Sigmoid colon (tissue), 7 donors: ENCODE data around the gene SSTR4. TPM values are rescaled to one million over a fixed set of nuclear protein-coding genes. Genes with fewer than 3 reads are reported as not detected.

ENCODE experiments used
- DNase-seq: peaks from one replicate; pipeline ENCODE4 v3.0.0-alpha.2; 2019
- H3K27ac ChIP-seq, 4 donors: fragments of 200-600 bp; sonication (generic); one replicate each; pipeline ENCODE4 v1.5.1; 2016 to 2019; ENCODE audit warnings: mild to moderate bottlenecking in 1 of 4
- H3K27me3 ChIP-seq, 3 donors: fragments of 200-600 bp; sonication (generic); one replicate each; pipeline ENCODE4 v1.5.1; 2019; ENCODE audit warnings: mild to moderate bottlenecking in 1 of 3
- H3K36me3 ChIP-seq, 4 donors: fragments of 200-600 bp; sonication (generic); one replicate each; pipeline ENCODE4 v1.5.1; 2016 to 2019
- H3K4me1 ChIP-seq, 4 donors: fragments of 200-600 bp; sonication (generic); one replicate each; pipeline ENCODE4 v1.5.1; 2017 to 2019
- H3K4me3 ChIP-seq, 4 donors: fragments of 200-600 bp; sonication (generic); one replicate each; pipeline ENCODE4 v1.5.1; 2017 to 2019; ENCODE audit warnings: mild to moderate bottlenecking in 2 of 4, moderate library complexity in 1 of 4
- H3K9me3 ChIP-seq, 4 donors: fragments of 200-600 bp in 3 of 4; sonication (generic) in 3 of 4; one replicate each; pipeline versions ENCODE4 v1.5.1 to v1.6.1; 2013 to 2019
- CTCF ChIP-seq, 4 experiments: fragments of 450-650 bp in 3 of 4; fragments of 200-600 bp in 1 of 4; IDR thresholded peaks; one replicate each; pipeline ENCODE4 v1.5.1; 2016 to 2019; ENCODE audit warnings: antibody characterized with exemption in 4 of 4, mild to moderate bottlenecking in 3 of 4, moderate library complexity in 2 of 4
- EP300 ChIP-seq, 4 donors: sonication (generic); formaldehyde crosslinking; IDR thresholded peaks; one replicate each; pipeline ENCODE4 v1.6.1; 2017; ENCODE audit warnings: antibody characterized with exemption in 4 of 4
- POLR2A ChIP-seq, 2 donors: fragments of 450-650 bp; IDR thresholded peaks; one replicate each; pipeline ENCODE4 v1.6.1; 2016; ENCODE audit warnings: antibody characterized with exemption in 2 of 2, mild to moderate bottlenecking in 2 of 2, moderate library complexity in 2 of 2
- POLR2AphosphoS5 ChIP-seq, 4 donors: sonication (generic); formaldehyde crosslinking; IDR thresholded peaks; one replicate each; pipeline ENCODE4 v1.6.1; 2017; ENCODE audit warnings: antibody characterized with exemption in 4 of 4
- WGBS, 2 donors: extraction: QIAGEN DNeasy Blood & Tissue Kit; methylation state at CpG; one replicate each; pipeline ENCODE4 v1.1.7; 2013; 5-methylcytosine and 5-hydroxymethylcytosine counted together
- intact Hi-C: fragments of 100-400 bp; cut with DNase I; formaldehyde crosslinking; loops from one replicate; pipeline ENCODE4 v1.15.1; 2023
- polyA plus RNA-seq, 3 donors: library from polyadenylated mRNA; stranded (reverse); fragments of 200-250 nt; gene quantifications; one replicate each; pipeline ENCODE4 v1.2.3, GENCODE V29; 2013
- total RNA-seq, 4 donors: library from RNA; depleted of rRNA; stranded (reverse); fragments of >200 nt; gene quantifications; one replicate each; pipeline ENCODE4 v1.1.0, GENCODE V29; 2016
- donor health status: healthy with polysubstance abuse.
- donor health status: Bipolar disorder and iron deficiency.
- donor health status: healthy.

Gene SSTR4
- total and polyA plus RNA-seq, 7 donors = 0.04 TPM; not detected in 6

GRCh38 chr20:22998476-22998875, 36.6 kb upstream of the SSTR4 start:
- intact Hi-C loops = no loop called here
- WGBS, 2 donors = 77 to 94% methylated on average over 2 of the region's 2 CpGs

GRCh38 chr20:22999756-23000155, 35.4 kb upstream of the SSTR4 start:
- H3K27me3 ChIP-seq = peaks cover 0 to 7% (median 0%) of the 10 kb centered on the region in 3 donors
- intact Hi-C loops = no loop called here
- no peak overlapping the region for H3K4me3 ChIP-seq
- 65 to 73% methylated on average over 4 of the region's 4 CpGs for WGBS, 2 donors
- no peaks in the 10 kb centered on the region for H3K36me3 ChIP-seq
- no peak overlapping the region for H3K27ac ChIP-seq
- no peaks in the 10 kb centered on the region for H3K9me3 ChIP-seq
- no peaks in the 10 kb centered on the region for H3K4me1 ChIP-seq
- no peak for DNase-seq
- TF ChIP-seq POLR2AphosphoS5 (IDR thresholded peaks at IDR 0.05) (no peak), CTCF (IDR thresholded peaks at IDR 0.05) (no peak), POLR2A (IDR thresholded peaks at IDR 0.05) (no peak), EP300 (IDR thresholded peaks at IDR 0.05) (no peak)

More at GRCh38 chr20:22998476-22998875, 36.6 kb upstream of the SSTR4 start:
- no peak overlapping the region for H3K4me3 ChIP-seq
- DNase-seq = no peak
- H3K36me3 ChIP-seq = no peaks in the 10 kb centered on the region
- TF ChIP-seq EP300 (IDR thresholded peaks at IDR 0.05) (no peak), POLR2A (IDR thresholded peaks at IDR 0.05) (no peak), POLR2AphosphoS5 (IDR thresholded peaks at IDR 0.05) (no peak), CTCF (IDR thresholded peaks at IDR 0.05) (no peak)
- no peaks in the 10 kb centered on the region for H3K9me3 ChIP-seq
- H3K27me3 ChIP-seq = peaks cover 0 to 7% (median 0%) of the 10 kb centered on the region in 3 donors
- H3K4me1 ChIP-seq = no peaks in the 10 kb centered on the region
- H3K27ac ChIP-seq = no peak overlapping the region

GRCh38 chr20:23000232-23000947, 34.7 kb upstream of the SSTR4 start:
- no peak overlapping the region for H3K27ac ChIP-seq
- DNase-seq = no peak
- H3K4me1 ChIP-seq = no peaks in the 10 kb centered on the region
- H3K27me3 ChIP-seq = peaks cover 0 to 7% (median 0%) of the 10 kb centered on the region in 3 donors
- no peaks in the 10 kb centered on the region for H3K36me3 ChIP-seq
- no peaks in the 10 kb centered on the region for H3K9me3 ChIP-seq
- H3K4me3 ChIP-seq = no peak overlapping the region
- no peak for TF ChIP-seq POLR2AphosphoS5 (IDR thresholded peaks at IDR 0.05)
- TF ChIP-seq POLR2A (IDR thresholded peaks at IDR 0.05) = no peak
- TF ChIP-seq EP300 (IDR thresholded peaks at IDR 0.05) = no peak
- no peak for TF ChIP-seq CTCF (IDR thresholded peaks at IDR 0.05)
- 46 to 69% methylated on average over 6 of the region's 6 CpGs for WGBS, 2 donors
- intact Hi-C loops = no loop called here

- Histone ChIP-seq H3K9me3 (no peaks in the 10 kb centered on the region), H3K27me3 (peaks cover 0 to 7% (median 0%) of the 10 kb centered on the region in 3 donors), H3K4me3 (no peak overlapping the region), H3K36me3 (no peaks in the 10 kb centered on the region), H3K27ac (no peak overlapping the region), H3K4me1 (no peaks in the 10 kb centered on the region)
- TF ChIP-seq EP300 (IDR thresholded peaks at IDR 0.05) (no peak), POLR2A (IDR thresholded peaks at IDR 0.05) (no peak), POLR2AphosphoS5 (IDR thresholded peaks at IDR 0.05) (no peak), CTCF (IDR thresholded peaks at IDR 0.05) (no peak)
- WGBS, 2 donors = 82 to 90% methylated on average over 6 of the region's 6 CpGs
- intact Hi-C loops = no loop called here
- DNase-seq = no peak
Observed at GRCh38 chr20:23002276-23002675, 32.8 kb upstream of the SSTR4 start.
